DND-41 (cell line): Measurements from ENCODE around the gene TEX11.
"Not testable (repeated sequence)": the region's sequence is repeated elsewhere in the genome, so short reads cannot be mapped to it uniquely, and the experiment has no call there.

Source experiments
- ATAC-seq: fragments of 200-7000 bp; cut with Tn5 transposase; 3 replicates; pipeline ENCODE4 v1.9.1; 2021; ENCODE audit warnings: low read depth; ENCODE audit not compliant: insufficient read depth
- DNase-seq: peaks from one replicate; pipeline ENCODE4 v3.0.0-alpha.2; 2020
- H2AFZ ChIP-seq: 2 replicates; pipeline ENCODE4 v1.6.0; 2012; ENCODE audit warnings: low read depth, low read length
- H3K27ac ChIP-seq: 2 replicates; pipeline ENCODE4 v1.5.1; 2012; ENCODE audit warnings: low read length, inconsistent platforms
- H3K27me3 ChIP-seq: fragments of 200-600 bp; sonication (generic); 2 replicates; pipeline ENCODE4 v1.6.0; 2012; ENCODE audit warnings: low read length, mild to moderate bottlenecking, inconsistent platforms; ENCODE audit not compliant: insufficient read depth, poor library complexity
- H3K36me3 ChIP-seq: 2 replicates; pipeline ENCODE4 v1.5.1; 2012; ENCODE audit warnings: low read length, inconsistent platforms; ENCODE audit not compliant: insufficient read depth
- H3K4me1 ChIP-seq: 2 replicates; pipeline ENCODE4 v1.5.1; 2012; ENCODE audit warnings: mild to moderate bottlenecking, low read length; ENCODE audit not compliant: insufficient read depth
- H3K4me2 ChIP-seq: 2 replicates; pipeline ENCODE4 v1.6.0; 2012; ENCODE audit warnings: mild to moderate bottlenecking, moderate library complexity, low read length, inconsistent platforms; ENCODE audit not compliant: insufficient read depth
- H3K4me3 ChIP-seq, 2 experiments: fragments of 200-600 bp in 1 of 2; shearing (Covaris generic) in 1 of 2; 2 replicates each; pipeline ENCODE4 v1.5.1; 2012 to 2016; ENCODE audit warnings: inconsistent platforms in 2 of 2, low read length in 2 of 2, mild to moderate bottlenecking in 2 of 2, low read depth in 1 of 2, moderate library complexity in 1 of 2
- H3K79me2 ChIP-seq: 2 replicates; pipeline ENCODE4 v1.6.0; 2012; ENCODE audit warnings: low read length, inconsistent platforms; ENCODE audit not compliant: insufficient read depth
- H3K9ac ChIP-seq: 2 replicates; pipeline ENCODE4 v1.6.0; 2012; ENCODE audit warnings: low read depth, mild to moderate bottlenecking, inconsistent platforms, low read length, moderate library complexity
- H3K9me3 ChIP-seq: 2 replicates; pipeline ENCODE4 v1.5.1; 2012; ENCODE audit warnings: low read length, moderate library complexity, mild to moderate bottlenecking, inconsistent platforms; ENCODE audit not compliant: insufficient read depth, severe bottlenecking
- H4K20me1 ChIP-seq: 2 replicates; pipeline ENCODE4 v1.6.0; 2012; ENCODE audit warnings: low read length; ENCODE audit not compliant: insufficient read depth
- EZH2 ChIP-seq: IDR thresholded peaks from 3 replicates; pipeline ENCODE4 v1.6.1; 2012; ENCODE audit warnings: borderline replicate concordance, low read depth, mild to moderate bottlenecking, moderate library complexity, low read length, inconsistent platforms; ENCODE audit not compliant: severe bottlenecking
- TF ChIP-seq, protein P1 (sequence below): IDR thresholded peaks from 2 replicates; pipeline ENCODE4 v1.5.1; 2012; ENCODE audit warnings: borderline replicate concordance, low read length, moderate library complexity, mild to moderate bottlenecking; ENCODE audit not compliant: poor library complexity, severe bottlenecking; ENCODE audit errors: extremely low read depth

TEX11 gene

DNA sequence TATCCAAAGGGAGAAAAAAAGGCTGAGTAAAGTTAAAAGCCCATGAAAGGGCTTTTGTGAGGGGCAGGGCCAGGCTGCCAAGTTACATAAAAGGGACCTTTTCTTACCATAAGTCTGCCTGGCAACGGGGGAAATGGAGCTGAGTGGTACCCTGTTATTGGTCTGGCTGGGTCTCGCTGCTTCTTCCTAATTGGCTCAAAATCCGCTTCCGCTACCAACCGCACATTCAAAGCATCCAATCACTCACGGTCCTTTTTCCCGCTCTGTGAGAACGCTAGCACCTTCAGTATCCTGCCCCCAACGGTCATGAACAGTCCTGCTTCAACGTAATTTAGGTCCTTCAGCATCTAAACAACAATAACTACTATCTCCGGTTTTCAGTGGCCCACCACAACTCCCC, 611 bp downstream of the TEX11 start:
- no peak overlapping the region for H3K9ac ChIP-seq
- H3K27ac ChIP-seq: no peak overlapping the region
- no peak for ATAC-seq
- no peaks in the 10 kb centered on the region for H3K79me2 ChIP-seq
- TF ChIP-seq EZH2: no peak
- TF ChIP-seq, protein P1, sequence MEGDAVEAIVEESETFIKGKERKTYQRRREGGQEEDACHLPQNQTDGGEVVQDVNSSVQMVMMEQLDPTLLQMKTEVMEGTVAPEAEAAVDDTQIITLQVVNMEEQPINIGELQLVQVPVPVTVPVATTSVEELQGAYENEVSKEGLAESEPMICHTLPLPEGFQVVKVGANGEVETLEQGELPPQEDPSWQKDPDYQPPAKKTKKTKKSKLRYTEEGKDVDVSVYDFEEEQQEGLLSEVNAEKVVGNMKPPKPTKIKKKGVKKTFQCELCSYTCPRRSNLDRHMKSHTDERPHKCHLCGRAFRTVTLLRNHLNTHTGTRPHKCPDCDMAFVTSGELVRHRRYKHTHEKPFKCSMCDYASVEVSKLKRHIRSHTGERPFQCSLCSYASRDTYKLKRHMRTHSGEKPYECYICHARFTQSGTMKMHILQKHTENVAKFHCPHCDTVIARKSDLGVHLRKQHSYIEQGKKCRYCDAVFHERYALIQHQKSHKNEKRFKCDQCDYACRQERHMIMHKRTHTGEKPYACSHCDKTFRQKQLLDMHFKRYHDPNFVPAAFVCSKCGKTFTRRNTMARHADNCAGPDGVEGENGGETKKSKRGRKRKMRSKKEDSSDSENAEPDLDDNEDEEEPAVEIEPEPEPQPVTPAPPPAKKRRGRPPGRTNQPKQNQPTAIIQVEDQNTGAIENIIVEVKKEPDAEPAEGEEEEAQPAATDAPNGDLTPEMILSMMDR: no peak
- DNase-seq: no peak
- no peaks in the 10 kb centered on the region for H3K36me3 ChIP-seq
- H2AFZ ChIP-seq: no peak overlapping the region
- H3K4me1 ChIP-seq: no peaks in the 10 kb centered on the region
- no peaks in the 10 kb centered on the region for H3K9me3 ChIP-seq
- H4K20me1 ChIP-seq: no peaks in the 10 kb centered on the region
- H3K27me3 ChIP-seq: no peaks in the 10 kb centered on the region
- no peak overlapping the region for H3K4me3 ChIP-seq
- H3K4me2 ChIP-seq: no peak overlapping the region

DNA sequence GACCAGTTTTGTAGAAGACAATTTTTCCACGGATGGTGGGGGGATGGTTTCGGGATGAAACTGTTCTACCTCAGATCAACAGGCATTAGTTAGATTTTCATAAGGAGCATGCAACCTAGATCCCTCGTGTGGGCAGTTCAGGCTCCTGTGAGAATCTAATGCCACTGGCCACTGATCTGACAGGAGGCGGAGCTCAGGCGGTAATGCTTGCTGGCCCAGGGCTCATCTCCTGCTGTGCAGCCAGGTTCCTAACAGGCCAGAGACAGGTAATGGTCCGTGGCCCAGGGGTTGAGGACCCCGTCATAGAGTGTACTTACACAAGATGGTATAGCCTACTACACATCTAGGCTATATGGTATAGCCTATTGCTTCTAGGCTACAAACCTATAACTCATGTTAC, 7.0 kb downstream of the TEX11 start:
- Histone ChIP-seq H3K9ac (no peak overlapping the region), H3K27me3 (no peaks in the 10 kb centered on the region), H3K27ac (no peak overlapping the region), H3K79me2 (no peaks in the 10 kb centered on the region), H3K9me3 (no peaks in the 10 kb centered on the region), H3K36me3 (no peaks in the 10 kb centered on the region), H3K4me3 (no peak overlapping the region), H3K4me2 (no peak overlapping the region), H2AFZ (no peak overlapping the region), H3K4me1 (no peaks in the 10 kb centered on the region), H4K20me1 (no peaks in the 10 kb centered on the region)
- DNase-seq (no peak), ATAC-seq (no peak)
- no peak for TF ChIP-seq EZH2
- TF ChIP-seq, protein P1: no peak

DNA sequence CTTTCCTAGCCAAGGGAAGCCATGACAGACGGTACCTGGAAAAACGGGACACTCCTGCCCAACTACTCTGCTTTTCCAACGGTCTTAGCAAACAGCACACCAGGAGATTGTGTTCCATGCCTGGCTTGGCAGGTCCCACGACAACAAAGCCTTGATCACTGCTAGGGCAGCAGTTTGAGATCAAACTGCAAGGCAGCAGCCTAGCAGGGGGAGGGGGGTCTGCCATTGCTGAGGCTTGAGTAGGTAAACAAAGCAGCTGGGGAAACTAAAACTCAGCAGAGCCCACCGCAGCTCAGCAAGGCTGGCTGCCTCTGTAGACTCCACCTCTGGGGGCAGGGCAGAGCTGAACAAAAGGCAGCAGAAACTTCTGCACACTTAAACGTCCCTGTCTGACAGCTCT, 18.1 kb downstream of the TEX11 start:
- peak; percentile 5 for DNase-seq

DNA sequence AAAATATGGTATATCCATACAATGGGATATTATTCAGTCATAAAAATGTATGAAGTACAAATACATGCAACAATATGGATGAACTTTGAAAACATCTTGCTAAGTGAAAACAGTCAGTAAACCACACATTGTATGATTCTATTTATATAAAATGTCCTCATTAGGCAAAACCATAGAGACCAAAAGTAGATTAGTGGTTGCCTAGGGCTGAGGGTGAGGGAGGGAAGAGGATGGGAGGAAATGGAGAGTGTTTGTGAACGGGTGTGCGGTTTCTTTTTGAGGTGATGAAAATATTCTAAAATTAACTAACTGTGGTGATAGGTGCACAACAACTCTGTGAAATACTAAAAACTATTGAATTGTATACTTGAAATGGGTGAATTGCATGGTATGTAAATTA, 29.6 kb downstream of the TEX11 start:
- no peak overlapping the region for H3K4me2 ChIP-seq
- ATAC-seq: no peak
- H3K27me3 ChIP-seq: no peaks in the 10 kb centered on the region
- DNase-seq: no peak
- no peak overlapping the region for H3K27ac ChIP-seq
- H3K79me2 ChIP-seq: no peaks in the 10 kb centered on the region
- H3K36me3 ChIP-seq: no peaks in the 10 kb centered on the region
- H3K4me1 ChIP-seq: no peaks in the 10 kb centered on the region
- no peaks in the 10 kb centered on the region for H3K9me3 ChIP-seq
- H3K9ac ChIP-seq: no peak overlapping the region
- H4K20me1 ChIP-seq: no peaks in the 10 kb centered on the region
- H3K4me3 ChIP-seq: no peak overlapping the region
- no peak overlapping the region for H2AFZ ChIP-seq
- TF ChIP-seq, protein P1: no peak
- TF ChIP-seq EZH2: no peak

More for the DNA sequence above, 18.1 kb downstream of the TEX11 start:
- not testable (repeated sequence) for H3K27ac ChIP-seq, H3K27me3 ChIP-seq, H2AFZ ChIP-seq, H4K20me1 ChIP-seq, H3K4me3 ChIP-seq, H3K9ac ChIP-seq, H3K79me2 ChIP-seq, H3K9me3 ChIP-seq, H3K36me3 ChIP-seq, ATAC-seq, H3K4me1 ChIP-seq, H3K4me2 ChIP-seq
